OCI-LY1 (cell line): ENCODE results near the gene C12orf75.

Experiments used
- H2AFZ ChIP-seq: fragments of 200-600 bp; sonication (generic), shearing (Covaris generic); 2 replicates; pipeline ENCODE4 v1.6.0; 2014; ENCODE audit warnings: antibody characterized with exemption, mild to moderate bottlenecking, low read length
- H3F3A ChIP-seq: fragments of 200-600 bp; sonication (generic), shearing (Covaris generic); 2 replicates; pipeline ENCODE4 v1.6.0; 2014; ENCODE audit warnings: mild to moderate bottlenecking, antibody characterized with exemption, low read length, moderate library complexity; ENCODE audit not compliant: insufficient read depth
- H3K27ac ChIP-seq: fragments of 200-600 bp; sonication (generic); 2 replicates; pipeline ENCODE4 v1.5.1; 2014; ENCODE audit warnings: low read length, mixed run types, mild to moderate bottlenecking, low read depth; ENCODE audit not compliant: poor library complexity, severe bottlenecking
- H3K27me3 ChIP-seq: fragments of 200-600 bp; sonication (generic); 2 replicates; pipeline ENCODE4 v1.6.0; 2014; ENCODE audit warnings: antibody characterized with exemption, mild to moderate bottlenecking, low read length, moderate library complexity; ENCODE audit not compliant: insufficient read depth
- H3K36me3 ChIP-seq: fragments of 200-600 bp; sonication (generic); 2 replicates; pipeline ENCODE4 v1.6.1; 2014; ENCODE audit warnings: mild to moderate bottlenecking, antibody characterized with exemption, low read length, moderate library complexity, mixed read lengths; ENCODE audit not compliant: insufficient read depth
- H3K4me1 ChIP-seq: fragments of 200-600 bp; sonication (generic); 2 replicates; pipeline ENCODE4 v1.5.1; 2014; ENCODE audit warnings: mild to moderate bottlenecking, low read length, moderate library complexity; ENCODE audit not compliant: insufficient read depth, severe bottlenecking
- H3K4me2 ChIP-seq: fragments of 200-600 bp; sonication (generic), shearing (Covaris generic); 2 replicates; pipeline ENCODE4 v1.6.1; 2014; ENCODE audit warnings: low read length
- H3K4me3 ChIP-seq: fragments of 200-600 bp; sonication (generic); 2 replicates; pipeline ENCODE4 v1.5.1; 2014; ENCODE audit warnings: low read length, low read depth, mild to moderate bottlenecking, mixed read lengths; ENCODE audit not compliant: poor library complexity, severe bottlenecking
- H3K79me2 ChIP-seq: fragments of 200-600 bp; shearing (Covaris generic); 2 replicates; pipeline ENCODE4 v1.6.1; 2016; ENCODE audit warnings: mixed run types, low read length, mixed read lengths; ENCODE audit not compliant: insufficient read depth
- H3K9ac ChIP-seq: fragments of 200-600 bp; sonication (generic), shearing (Covaris generic); 2 replicates; pipeline ENCODE4 v1.6.1; 2014; ENCODE audit warnings: mild to moderate bottlenecking, low read length, mixed read lengths
- H3K9me2 ChIP-seq: fragments of 200-600 bp; sonication (generic), shearing (Covaris generic); 2 replicates; pipeline ENCODE4 v1.6.1; 2014; ENCODE audit warnings: low read depth, mild to moderate bottlenecking, low read length, mixed read lengths
- H3K9me3 ChIP-seq: fragments of 200-600 bp; shearing (Covaris generic); 2 replicates; pipeline ENCODE4 v1.6.1; 2014; ENCODE audit warnings: low read length, mixed read lengths
- H4K20me1 ChIP-seq: fragments of 200-600 bp; sonication (generic), shearing (Covaris generic); 2 replicates; pipeline ENCODE4 v1.6.0; 2016; ENCODE audit warnings: mild to moderate bottlenecking, low read length; ENCODE audit not compliant: insufficient read depth
- EZH2 ChIP-seq: fragments of 200-600 bp; sonication (generic), shearing (Covaris generic); IDR thresholded peaks from 2 replicates; pipeline ENCODE4 v1.8.0; 2017; ENCODE audit warnings: borderline replicate concordance, mixed run types, mild to moderate bottlenecking, antibody characterized with exemption, low read length, moderate library complexity, mixed read lengths
- TF ChIP-seq, protein P1 (sequence below): fragments of 200-600 bp; sonication (generic), shearing (Covaris generic); IDR thresholded peaks from 2 replicates; pipeline ENCODE4 v1.5.1; 2017; ENCODE audit warnings: mild to moderate bottlenecking, antibody characterized with exemption, low read length, moderate library complexity, mixed read lengths

The C12orf75 gene

DNA sequence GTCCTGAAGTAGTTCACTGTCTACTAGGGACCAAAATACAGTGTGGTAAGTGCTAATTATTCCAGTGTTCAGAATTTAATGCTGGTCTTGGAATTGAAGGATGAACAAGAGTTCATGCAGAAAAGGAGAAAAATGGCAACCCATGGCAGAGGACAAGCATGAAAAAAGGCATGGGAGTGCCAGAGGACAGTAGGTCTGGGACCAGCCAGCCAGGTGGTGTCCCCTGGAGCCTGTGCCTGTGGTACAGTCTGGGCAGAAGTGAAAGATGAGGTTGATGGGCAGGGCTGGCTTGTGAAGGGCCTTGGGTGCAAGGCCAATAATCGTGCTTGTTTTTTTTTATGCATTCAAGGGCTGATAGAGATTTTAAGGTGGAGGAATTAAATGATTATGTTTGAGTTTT is 21.0 kb downstream of the C12orf75 start:
- peaks cover 11% of the 10 kb centered on the region for H3K4me1 ChIP-seq
- H3K4me3 ChIP-seq: no peak overlapping the region
- no peaks in the 10 kb centered on the region for H3F3A ChIP-seq
- H3K4me2 ChIP-seq: no peak overlapping the region
- TF ChIP-seq EZH2: no peak
- TF ChIP-seq, protein P1, sequence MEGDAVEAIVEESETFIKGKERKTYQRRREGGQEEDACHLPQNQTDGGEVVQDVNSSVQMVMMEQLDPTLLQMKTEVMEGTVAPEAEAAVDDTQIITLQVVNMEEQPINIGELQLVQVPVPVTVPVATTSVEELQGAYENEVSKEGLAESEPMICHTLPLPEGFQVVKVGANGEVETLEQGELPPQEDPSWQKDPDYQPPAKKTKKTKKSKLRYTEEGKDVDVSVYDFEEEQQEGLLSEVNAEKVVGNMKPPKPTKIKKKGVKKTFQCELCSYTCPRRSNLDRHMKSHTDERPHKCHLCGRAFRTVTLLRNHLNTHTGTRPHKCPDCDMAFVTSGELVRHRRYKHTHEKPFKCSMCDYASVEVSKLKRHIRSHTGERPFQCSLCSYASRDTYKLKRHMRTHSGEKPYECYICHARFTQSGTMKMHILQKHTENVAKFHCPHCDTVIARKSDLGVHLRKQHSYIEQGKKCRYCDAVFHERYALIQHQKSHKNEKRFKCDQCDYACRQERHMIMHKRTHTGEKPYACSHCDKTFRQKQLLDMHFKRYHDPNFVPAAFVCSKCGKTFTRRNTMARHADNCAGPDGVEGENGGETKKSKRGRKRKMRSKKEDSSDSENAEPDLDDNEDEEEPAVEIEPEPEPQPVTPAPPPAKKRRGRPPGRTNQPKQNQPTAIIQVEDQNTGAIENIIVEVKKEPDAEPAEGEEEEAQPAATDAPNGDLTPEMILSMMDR: no peak
- H3K79me2 ChIP-seq: no peaks in the 10 kb centered on the region
- no peaks in the 10 kb centered on the region for H3K9me2 ChIP-seq
- H3K9me3 ChIP-seq: no peaks in the 10 kb centered on the region
- H3K27ac ChIP-seq: no peak overlapping the region
- no peaks in the 10 kb centered on the region for H3K27me3 ChIP-seq
- H3K36me3 ChIP-seq: no peaks in the 10 kb centered on the region
- H2AFZ ChIP-seq: no peak overlapping the region
- H3K9ac ChIP-seq: no peak overlapping the region
- H4K20me1 ChIP-seq: no peaks in the 10 kb centered on the region

DNA sequence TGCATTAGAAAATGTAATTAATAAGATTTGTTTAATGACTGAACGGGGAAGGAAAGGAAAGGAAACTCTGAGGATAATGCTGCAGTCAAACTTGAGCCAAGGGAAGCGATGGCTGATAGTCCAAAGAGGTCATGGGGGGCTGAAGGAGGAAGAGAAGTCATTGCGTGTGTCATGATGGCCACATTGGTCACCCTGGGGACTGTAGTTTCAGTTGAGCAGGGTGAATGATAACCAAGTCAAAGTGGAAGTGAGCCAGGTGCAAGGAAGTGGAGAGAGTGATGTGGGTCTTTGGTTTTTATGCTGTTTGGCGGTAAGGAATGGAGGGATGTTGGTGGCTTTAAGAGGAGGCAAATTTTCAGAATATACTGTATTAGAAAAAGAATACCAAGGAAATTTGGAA is 21.6 kb downstream of the C12orf75 start:
- Histone ChIP-seq H3K27ac (no peak overlapping the region), H3K9me3 (no peaks in the 10 kb centered on the region), H3K9me2 (no peaks in the 10 kb centered on the region), H3K9ac (no peak overlapping the region), H3K4me2 (no peak overlapping the region), H3K4me3 (no peak overlapping the region), H2AFZ (no peak overlapping the region), H4K20me1 (no peaks in the 10 kb centered on the region), H3K4me1 (peaks cover 16% of the 10 kb centered on the region), H3K27me3 (no peaks in the 10 kb centered on the region), H3K36me3 (no peaks in the 10 kb centered on the region), H3K79me2 (no peaks in the 10 kb centered on the region), H3F3A (no peaks in the 10 kb centered on the region)
- TF ChIP-seq, protein P1: no peak
- TF ChIP-seq EZH2: no peak

DNA sequence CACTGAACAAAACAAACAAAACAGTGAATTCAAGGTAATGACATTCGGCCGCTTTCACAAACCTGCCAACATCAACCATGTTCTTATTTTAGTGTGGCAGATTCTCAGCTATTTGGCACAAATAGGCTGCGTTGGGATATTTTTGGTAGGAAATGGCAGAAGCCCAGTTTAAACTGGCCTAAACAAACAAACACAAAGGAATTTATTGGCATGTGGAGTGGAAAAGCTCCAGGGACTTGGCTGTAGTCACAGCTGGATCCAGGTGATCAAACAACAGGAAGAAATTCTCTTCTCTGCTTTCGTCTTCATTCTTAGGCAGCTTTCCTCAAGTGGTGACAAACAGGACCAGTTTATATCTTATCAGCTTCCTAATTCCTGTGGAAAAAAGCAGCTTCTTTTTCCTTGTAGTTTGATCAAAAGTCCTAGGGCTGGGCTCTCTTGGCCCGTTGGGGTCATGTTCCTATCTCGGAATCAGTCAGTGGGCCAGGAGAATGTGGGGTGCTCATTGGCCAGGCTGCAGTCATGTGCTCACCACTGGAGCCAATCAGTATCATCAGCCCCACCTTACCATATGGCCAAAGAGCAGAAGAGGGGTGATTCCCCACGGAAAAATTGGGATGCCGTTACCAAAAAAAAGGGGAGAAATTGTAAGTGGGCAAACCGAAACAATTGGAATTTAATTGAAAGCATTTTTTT is 22.6 kb downstream of the C12orf75 start:
- Histone ChIP-seq H3K9me2 (no peaks in the 10 kb centered on the region), H3K4me2 (no peak overlapping the region), H4K20me1 (no peaks in the 10 kb centered on the region), H3K4me3 (no peak overlapping the region), H2AFZ (no peak overlapping the region), H3K9me3 (no peaks in the 10 kb centered on the region), H3K9ac (no peak overlapping the region), H3K27ac (no peak overlapping the region), H3F3A (no peaks in the 10 kb centered on the region), H3K79me2 (no peaks in the 10 kb centered on the region), H3K4me1 (peaks cover 20% of the 10 kb centered on the region), H3K27me3 (no peaks in the 10 kb centered on the region), H3K36me3 (no peaks in the 10 kb centered on the region)
- TF ChIP-seq, protein P1: no peak
- no peak for TF ChIP-seq EZH2
